Measurements from ENCODE around the gene GRPEL1.

GRPEL1 gene

DNA sequence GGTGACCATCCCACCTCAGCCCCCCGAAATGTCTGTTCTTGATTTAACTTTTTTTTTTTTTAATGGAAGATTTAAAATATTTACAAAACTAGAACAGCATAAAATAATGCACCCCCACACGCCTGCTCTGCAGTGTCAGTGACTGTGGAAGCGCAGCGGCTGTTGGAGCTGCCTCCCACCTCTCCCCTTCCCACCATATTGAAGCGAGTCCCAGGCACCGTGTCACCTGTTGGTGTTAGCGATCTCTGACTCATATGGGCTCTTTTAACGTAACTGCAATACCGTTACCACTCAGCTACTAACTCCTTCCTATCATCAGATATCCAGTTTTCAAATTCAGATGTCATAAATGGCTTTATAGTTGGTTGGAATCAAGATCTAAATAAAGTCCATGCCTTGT is 41.8 kb downstream of the GRPEL1 start:
- Histone ChIP-seq H3K4me3 (ENCODE audit: low read depth, low read length) (no peak overlapping the region), H3K14ac (ENCODE audit: low read length) (no peak overlapping the region), H3K9me3 (ENCODE audit: insufficient read depth, low read depth, low read length) (peaks cover 6% of the 10 kb centered on the region), H4K8ac (ENCODE audit: low read depth, low read length) (no peak overlapping the region), H2BK120ac (ENCODE audit: insufficient read depth, low read length, poor library complexity) (no peak overlapping the region), H3K79me1 (ENCODE audit: low read length) (peaks cover 7% of the 10 kb centered on the region), H3K9ac (ENCODE audit: low read length) (no peak overlapping the region), H3K79me2 (ENCODE audit: control insufficient read depth, insufficient read depth, low read length, poor library complexity) (peaks cover 1% of the 10 kb centered on the region), H2AFZ (ENCODE audit: insufficient read depth, low read length, poor library complexity) (no peak overlapping the region), H2AK5ac (ENCODE audit: low read length) (no peak overlapping the region), H3K4me2 (ENCODE audit: low read length) (no peak overlapping the region), H3K4me1 (ENCODE audit: control insufficient read depth in 1 of 2, insufficient read depth in 2 of 2, low read length in 2 of 2) (peaks cover 8 to 14% of the 10 kb centered on the region in 2 experiments), H4K12ac (ENCODE audit: low read depth, low read length) (no peak overlapping the region), H3K18ac (ENCODE audit: low read length) (no peak overlapping the region), H3K36me3 (ENCODE audit: control insufficient read depth in 1 of 2, insufficient read depth in 2 of 2, low read length in 2 of 2) (peaks cover 41 to 42% of the 10 kb centered on the region in 2 experiments), H3K27ac (ENCODE audit: low read depth, low read length) (no peak overlapping the region), H4K91ac (ENCODE audit: low read depth, low read length) (no peak overlapping the region), H3K4ac (ENCODE audit: low read depth, low read length) (no peak overlapping the region), H3K23ac (ENCODE audit: low read length) (no peak overlapping the region), H2BK12ac (ENCODE audit: low read length) (no peak overlapping the region), H2BK5ac (ENCODE audit: low read depth, low read length, poor library complexity) (no peak overlapping the region), H3K27me3 (ENCODE audit: insufficient read depth, low read length) (no peaks in the 10 kb centered on the region)
- WGBS (ENCODE audit: extremely low coverage, insufficient coverage, insufficient read length) = no CpG with 5 or more reads among the region's 9 CpGs
- no peak for DNase-seq

DNA sequence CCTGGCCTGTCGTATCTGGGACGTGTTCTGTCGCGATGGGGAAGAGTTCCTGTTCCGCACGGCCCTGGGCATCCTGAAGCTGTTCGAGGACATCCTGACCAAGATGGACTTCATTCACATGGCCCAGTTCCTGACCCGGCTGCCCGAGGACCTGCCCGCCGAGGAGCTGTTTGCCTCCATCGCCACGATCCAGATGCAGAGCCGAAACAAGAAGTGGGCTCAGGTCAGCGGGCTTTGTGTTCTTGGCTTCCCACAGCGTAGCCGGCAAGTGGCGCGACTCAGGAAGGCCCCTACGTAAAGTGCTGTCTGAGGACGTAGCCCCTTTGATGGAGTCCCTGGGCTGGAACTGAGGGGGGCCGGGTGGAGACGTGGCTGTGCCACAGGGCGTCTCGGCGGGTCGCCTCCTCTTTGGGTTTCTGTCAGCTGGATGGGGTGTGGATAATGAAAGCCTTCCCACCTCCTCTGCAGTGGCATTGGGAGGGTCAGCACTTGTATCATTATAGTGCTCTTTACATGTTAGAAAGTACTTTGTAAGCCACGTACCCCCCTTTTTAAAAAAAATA is 42.7 kb downstream of the GRPEL1 start:
- Histone ChIP-seq H3K36me3 (ENCODE audit: control insufficient read depth in 1 of 2, insufficient read depth in 2 of 2, low read length in 2 of 2) (peaks cover 32 to 34% of the 10 kb centered on the region in 2 experiments), H3K4ac (ENCODE audit: low read depth, low read length) (no peak overlapping the region), H3K79me2 (ENCODE audit: control insufficient read depth, insufficient read depth, low read length, poor library complexity) (peaks cover 1% of the 10 kb centered on the region), H3K9me3 (ENCODE audit: insufficient read depth, low read depth, low read length) (peaks cover 4% of the 10 kb centered on the region), H4K12ac (ENCODE audit: low read depth, low read length) (no peak overlapping the region), H3K27me3 (ENCODE audit: insufficient read depth, low read length) (no peaks in the 10 kb centered on the region), H3K79me1 (ENCODE audit: low read length) (peaks cover 7% of the 10 kb centered on the region), H3K18ac (ENCODE audit: low read length) (no peak overlapping the region), H3K4me2 (ENCODE audit: low read length) (no peak overlapping the region), H3K14ac (ENCODE audit: low read length) (no peak overlapping the region), H2BK120ac (ENCODE audit: insufficient read depth, low read length, poor library complexity) (no peak overlapping the region), H3K27ac (ENCODE audit: low read depth, low read length) (no peak overlapping the region), H2AK5ac (ENCODE audit: low read length) (no peak overlapping the region), H2AFZ (ENCODE audit: insufficient read depth, low read length, poor library complexity) (no peak overlapping the region), H3K9ac (ENCODE audit: low read length) (no peak overlapping the region), H3K4me1 (ENCODE audit: control insufficient read depth in 1 of 2, insufficient read depth in 2 of 2, low read length in 2 of 2) (peaks cover 13 to 18% of the 10 kb centered on the region in 2 experiments), H2BK5ac (ENCODE audit: low read depth, low read length, poor library complexity) (no peak overlapping the region), H2BK12ac (ENCODE audit: low read length) (no peak overlapping the region), H3K4me3 (ENCODE audit: low read depth, low read length) (no peak overlapping the region), H3K23ac (ENCODE audit: low read length) (no peak overlapping the region), H4K8ac (ENCODE audit: low read depth, low read length) (no peak overlapping the region), H4K91ac (ENCODE audit: low read depth, low read length) (no peak overlapping the region)
- no peak for DNase-seq
- no CpG with 5 or more reads among the region's 28 CpGs for WGBS (ENCODE audit: extremely low coverage, insufficient coverage, insufficient read length)

DNA sequence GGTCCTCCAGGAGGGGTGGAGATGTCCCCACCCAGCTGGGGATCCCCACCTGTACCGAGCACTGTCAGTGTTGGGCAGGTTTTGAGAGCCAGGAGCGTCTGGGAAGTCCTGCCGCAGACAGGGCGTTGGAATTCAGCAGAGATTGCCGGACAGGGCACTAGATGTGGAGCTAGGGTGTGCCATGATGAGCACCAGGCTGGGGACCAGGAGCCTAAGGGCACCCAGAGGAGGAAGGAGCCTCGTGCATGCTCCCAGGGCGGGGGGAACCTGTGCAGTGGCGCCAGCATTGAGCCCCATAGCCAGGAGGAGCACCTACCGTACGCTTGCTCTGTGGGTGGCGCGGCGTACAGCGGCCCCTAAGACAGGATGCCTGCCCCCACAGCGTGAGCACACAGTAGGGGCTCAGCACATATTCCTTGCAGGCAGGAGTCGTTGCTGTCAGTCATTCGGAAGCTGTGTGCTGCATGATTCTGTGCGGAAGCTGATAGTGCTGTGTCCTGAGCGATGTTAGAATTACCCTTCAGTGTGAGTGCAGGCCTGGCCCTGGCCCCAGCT is 43.5 kb downstream of the GRPEL1 start:
- Histone ChIP-seq H4K8ac (ENCODE audit: low read depth, low read length) (no peak overlapping the region), H3K9ac (ENCODE audit: low read length) (no peak overlapping the region), H3K36me3 (ENCODE audit: control insufficient read depth in 1 of 2, insufficient read depth in 2 of 2, low read length in 2 of 2) (peaks cover 26 to 30% of the 10 kb centered on the region in 2 experiments), H2BK5ac (ENCODE audit: low read depth, low read length, poor library complexity) (no peak overlapping the region), H3K18ac (ENCODE audit: low read length) (peak overlapping the region; percentile 17), H3K14ac (ENCODE audit: low read length) (no peak overlapping the region), H3K4me2 (ENCODE audit: low read length) (no peak overlapping the region), H2AK5ac (ENCODE audit: low read length) (no peak overlapping the region), H2BK120ac (ENCODE audit: insufficient read depth, low read length, poor library complexity) (no peak overlapping the region), H3K79me2 (ENCODE audit: control insufficient read depth, insufficient read depth, low read length, poor library complexity) (peaks cover 1% of the 10 kb centered on the region), H2BK12ac (ENCODE audit: low read length) (no peak overlapping the region), H4K12ac (ENCODE audit: low read depth, low read length) (no peak overlapping the region), H3K4me3 (ENCODE audit: low read depth, low read length) (no peak overlapping the region), H3K79me1 (ENCODE audit: low read length) (peaks cover 7% of the 10 kb centered on the region), H3K9me3 (ENCODE audit: insufficient read depth, low read depth, low read length) (peaks cover 4% of the 10 kb centered on the region), H3K27me3 (ENCODE audit: insufficient read depth, low read length) (no peaks in the 10 kb centered on the region), H3K23ac (ENCODE audit: low read length) (no peak overlapping the region), H3K4ac (ENCODE audit: low read depth, low read length) (no peak overlapping the region), H3K4me1 (ENCODE audit: control insufficient read depth in 1 of 2, insufficient read depth in 2 of 2, low read length in 2 of 2) (peaks cover 13 to 20% of the 10 kb centered on the region in 2 experiments), H2AFZ (ENCODE audit: insufficient read depth, low read length, poor library complexity) (no peak overlapping the region), H3K27ac (ENCODE audit: low read depth, low read length) (no peak overlapping the region), H4K91ac (ENCODE audit: low read depth, low read length) (no peak overlapping the region)
- DNase-seq = no peak
- WGBS (ENCODE audit: extremely low coverage, insufficient coverage, insufficient read length) = no CpG with 5 or more reads among the region's 19 CpGs

DNA sequence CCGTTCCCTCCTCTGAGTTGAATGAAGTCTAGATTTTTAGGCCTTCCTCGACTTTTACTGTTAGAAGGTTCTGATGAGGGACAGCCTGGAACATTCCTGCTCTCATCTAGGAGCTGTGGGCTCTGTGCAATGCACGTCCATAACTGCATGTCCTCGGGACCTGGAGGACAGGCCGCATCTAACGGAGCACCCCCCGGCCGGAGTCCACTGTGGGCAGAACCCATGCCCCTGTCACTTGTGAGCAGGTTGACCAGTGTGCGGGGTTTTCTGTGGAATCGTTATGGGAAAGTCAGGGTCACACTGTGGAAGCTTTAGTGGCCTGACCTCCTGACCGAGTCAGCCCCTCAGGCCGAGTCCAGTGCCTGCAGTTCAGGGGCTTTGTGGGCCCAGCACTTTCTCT is 44.0 kb downstream of the GRPEL1 start:
- Histone ChIP-seq H2BK12ac (ENCODE audit: low read length) (no peak overlapping the region), H4K8ac (ENCODE audit: low read depth, low read length) (no peak overlapping the region), H2AK5ac (ENCODE audit: low read length) (no peak overlapping the region), H3K4ac (ENCODE audit: low read depth, low read length) (no peak overlapping the region), H3K4me3 (ENCODE audit: low read depth, low read length) (no peak overlapping the region), H3K4me2 (ENCODE audit: low read length) (no peak overlapping the region), H2BK5ac (ENCODE audit: low read depth, low read length, poor library complexity) (no peak overlapping the region), H2AFZ (ENCODE audit: insufficient read depth, low read length, poor library complexity) (no peak overlapping the region), H3K4me1 (ENCODE audit: control insufficient read depth in 1 of 2, insufficient read depth in 2 of 2, low read length in 2 of 2) (peaks cover 13 to 20% of the 10 kb centered on the region in 2 experiments), H3K36me3 (ENCODE audit: control insufficient read depth in 1 of 2, insufficient read depth in 2 of 2, low read length in 2 of 2) (peaks cover 29 to 30% of the 10 kb centered on the region in 2 experiments), H2BK120ac (ENCODE audit: insufficient read depth, low read length, poor library complexity) (no peak overlapping the region), H3K23ac (ENCODE audit: low read length) (no peak overlapping the region), H3K79me1 (ENCODE audit: low read length) (peaks cover 7% of the 10 kb centered on the region), H4K91ac (ENCODE audit: low read depth, low read length) (no peak overlapping the region), H3K9ac (ENCODE audit: low read length) (no peak overlapping the region), H3K9me3 (ENCODE audit: insufficient read depth, low read depth, low read length) (peaks cover 4% of the 10 kb centered on the region), H4K12ac (ENCODE audit: low read depth, low read length) (no peak overlapping the region), H3K27ac (ENCODE audit: low read depth, low read length) (no peak overlapping the region), H3K14ac (ENCODE audit: low read length) (no peak overlapping the region), H3K18ac (ENCODE audit: low read length) (no peak overlapping the region), H3K27me3 (ENCODE audit: insufficient read depth, low read length) (no peaks in the 10 kb centered on the region), H3K79me2 (ENCODE audit: control insufficient read depth, insufficient read depth, low read length, poor library complexity) (peaks cover 1% of the 10 kb centered on the region)
- no CpG with 5 or more reads among the region's 12 CpGs for WGBS (ENCODE audit: extremely low coverage, insufficient coverage, insufficient read length)
- DNase-seq = no peak
